CD4-positive, alpha-beta T cell treated with Interleukin-17A for 1 hour (primary cell): ENCODE data around the gene CISH.

Source experiments
- DNase-seq: peaks from one replicate; pipeline ENCODE4 v3.0.0-alpha.2; 2020

The CISH gene

GRCh38 chr3:50635066-50635465 lies 23.5 kb upstream of the CISH start:
- DNase-seq: no peak

DNA sequence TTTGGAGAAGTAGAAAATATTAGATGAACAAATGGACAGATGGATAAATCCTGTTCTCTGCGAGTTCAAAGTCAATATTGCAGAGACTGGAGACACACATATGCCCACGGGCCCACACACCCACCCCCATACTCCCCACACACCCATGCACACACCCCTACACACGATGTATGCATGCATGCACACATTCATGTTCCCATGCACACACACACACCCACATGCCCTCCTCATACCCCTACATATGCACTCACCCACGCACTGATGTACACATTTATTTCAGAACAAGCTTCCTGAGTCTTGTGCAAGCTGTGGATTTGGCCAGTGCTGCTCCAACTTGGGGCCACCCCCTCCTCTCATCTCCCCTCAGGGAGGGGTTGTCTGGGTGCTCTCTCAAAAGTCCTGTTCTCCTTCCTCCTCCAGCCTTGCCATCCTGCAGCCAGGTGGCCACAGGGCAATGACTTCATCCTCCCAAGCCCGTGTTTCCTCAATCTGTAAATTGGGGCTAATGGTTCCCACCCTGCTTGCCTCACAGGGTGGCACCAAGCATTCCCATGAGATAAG lies 21.7 kb upstream of the CISH start:
- no peak for DNase-seq

GRCh38 chr3:50632450-50632849 lies 20.9 kb upstream of the CISH start:
- no peak for DNase-seq

DNA sequence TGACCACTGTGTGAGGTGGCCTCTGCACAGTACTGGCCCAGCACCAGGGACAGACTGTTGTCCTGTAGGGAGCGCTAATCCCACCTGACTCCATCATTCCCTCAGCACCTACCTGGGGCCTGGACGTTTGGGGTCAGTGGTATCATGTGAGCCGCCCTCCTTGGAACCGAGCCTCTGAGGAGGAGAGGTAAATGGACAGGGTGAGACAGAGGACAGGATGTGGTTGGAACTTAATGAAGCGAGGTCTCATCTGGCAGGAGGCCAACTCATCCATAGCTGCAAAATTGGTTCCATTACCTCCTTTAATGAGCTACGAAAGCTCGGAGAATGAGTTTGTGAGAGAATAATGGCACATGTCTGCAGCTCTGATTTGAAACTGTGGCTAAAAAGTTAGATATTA lies 19.3 kb upstream of the CISH start:
- DNase-seq: no peak

GRCh38 chr3:50630394-50630793 lies 18.8 kb upstream of the CISH start:
- no peak for DNase-seq

DNA sequence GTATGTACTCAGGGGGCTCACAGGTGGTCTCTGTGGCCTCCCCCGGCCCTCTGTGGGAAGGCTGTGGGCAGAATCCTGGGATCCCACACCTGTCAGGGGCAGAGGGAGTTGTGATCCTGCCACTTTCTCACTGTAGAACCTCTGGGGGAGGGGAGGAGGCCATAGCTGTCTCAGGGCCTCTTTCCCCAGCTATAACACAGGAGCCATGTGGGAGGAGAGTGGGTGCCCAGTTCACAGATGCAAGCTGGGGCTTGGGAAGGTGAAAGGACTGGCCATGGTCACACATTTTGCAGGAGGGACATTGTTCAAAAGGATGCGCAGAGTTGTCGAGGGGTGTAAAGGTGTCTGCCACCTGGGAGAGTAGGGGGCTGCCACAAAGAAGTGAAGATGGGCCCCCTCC lies 17.0 kb upstream of the CISH start:
- DNase-seq: no peak

DNA sequence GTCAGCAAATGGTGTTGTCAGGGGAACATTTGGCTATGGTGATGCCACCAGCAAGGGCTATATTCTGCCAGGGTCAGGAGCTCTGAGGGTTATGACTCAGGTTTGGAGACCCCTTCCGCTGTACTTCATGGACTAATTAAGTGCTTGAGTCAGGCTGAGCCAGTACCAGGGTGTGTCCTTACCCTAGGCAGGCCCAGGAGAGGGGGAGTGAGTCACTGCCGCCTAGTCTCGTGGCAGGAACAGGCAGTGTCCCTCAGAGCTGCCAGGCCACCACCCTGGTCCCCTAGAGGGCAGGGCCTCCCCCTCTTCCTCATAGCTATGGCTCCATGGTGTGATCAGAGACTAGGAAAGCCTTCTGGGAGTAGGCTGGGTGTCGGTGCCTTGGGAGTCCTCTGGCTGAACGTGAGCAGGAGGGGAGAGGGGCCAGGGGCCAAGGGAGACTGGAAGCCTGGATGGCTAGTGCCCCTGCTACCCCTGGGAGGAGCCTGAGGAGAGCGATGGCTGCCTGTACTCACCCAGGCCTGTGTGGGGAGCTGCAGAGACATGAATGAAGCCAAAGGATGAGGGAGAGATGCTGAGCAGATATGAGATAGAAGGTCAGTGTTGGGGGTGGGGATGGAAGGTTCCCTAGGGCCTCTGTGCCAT lies 16.0 kb upstream of the CISH start:
- no peak for DNase-seq

- DNase-seq: no peak
Measured at GRCh38 chr3:50626401-50626800, 14.8 kb upstream of the CISH start.

DNA sequence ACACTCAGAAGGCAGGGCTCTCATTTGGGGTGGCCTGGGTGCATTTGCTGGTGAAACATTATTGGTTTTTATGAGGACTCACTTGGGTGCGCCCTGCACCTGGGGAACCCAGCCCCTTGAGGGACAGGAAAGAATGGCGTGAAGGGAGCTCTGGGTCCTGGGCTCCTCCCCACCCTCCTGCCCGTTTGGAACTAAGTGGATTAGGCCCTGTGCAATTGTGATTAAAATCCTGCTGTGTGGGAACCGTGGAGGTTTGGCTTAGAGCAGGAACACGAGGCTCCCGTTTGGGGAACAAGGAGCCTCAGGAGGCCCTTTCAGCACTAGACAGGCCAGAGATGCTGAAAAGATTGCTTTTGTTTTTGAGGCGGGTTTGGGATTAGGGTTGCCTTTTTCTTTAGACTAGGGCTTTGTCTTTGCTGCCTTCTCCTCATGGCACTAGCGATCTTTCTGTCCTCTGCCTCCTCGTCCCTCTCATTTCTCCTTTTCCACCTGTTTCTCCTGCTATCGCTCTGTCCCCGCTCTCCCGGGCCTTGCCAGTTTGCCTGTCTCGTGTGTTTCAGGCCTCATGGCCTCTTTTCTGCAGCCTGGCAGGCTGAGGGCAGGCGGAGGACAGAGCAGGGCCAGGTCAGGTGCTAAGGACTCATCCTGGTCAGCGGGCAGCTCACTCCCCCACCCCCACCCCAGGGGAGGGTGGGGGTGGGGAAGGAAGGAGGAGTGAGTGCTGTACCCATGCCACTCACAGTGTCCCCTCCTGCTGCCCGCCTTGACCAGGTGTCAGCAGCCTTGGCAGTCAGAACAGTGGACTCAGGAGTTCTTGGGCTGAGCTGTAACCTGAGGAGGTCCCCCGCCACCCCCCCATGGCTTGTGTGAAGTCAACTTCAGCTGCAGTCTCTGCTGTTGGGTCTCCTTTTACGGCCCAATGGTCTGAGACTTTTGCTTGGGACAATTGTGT lies 13.9 kb upstream of the CISH start:
- no peak for DNase-seq

DNA sequence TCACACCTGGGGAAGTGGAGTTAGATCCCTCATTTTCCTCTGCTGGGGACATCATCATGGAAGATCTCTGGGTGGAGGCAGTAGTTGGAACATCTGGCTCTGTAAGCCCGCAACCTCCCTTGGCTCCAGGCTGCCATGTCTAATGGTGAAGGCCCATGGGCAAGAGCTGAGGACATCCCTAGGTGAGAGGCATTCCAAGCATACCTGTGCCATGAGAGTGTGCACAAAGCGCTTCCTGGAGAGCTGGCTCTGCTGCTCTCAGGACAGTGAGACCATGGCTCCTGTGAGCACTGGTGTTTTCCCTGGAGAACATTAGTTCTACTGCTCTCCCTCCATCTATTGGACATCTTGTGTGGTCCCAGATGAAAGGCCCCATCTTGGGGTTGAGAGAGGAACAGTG lies 13.1 kb upstream of the CISH start:
- no peak for DNase-seq

DNA sequence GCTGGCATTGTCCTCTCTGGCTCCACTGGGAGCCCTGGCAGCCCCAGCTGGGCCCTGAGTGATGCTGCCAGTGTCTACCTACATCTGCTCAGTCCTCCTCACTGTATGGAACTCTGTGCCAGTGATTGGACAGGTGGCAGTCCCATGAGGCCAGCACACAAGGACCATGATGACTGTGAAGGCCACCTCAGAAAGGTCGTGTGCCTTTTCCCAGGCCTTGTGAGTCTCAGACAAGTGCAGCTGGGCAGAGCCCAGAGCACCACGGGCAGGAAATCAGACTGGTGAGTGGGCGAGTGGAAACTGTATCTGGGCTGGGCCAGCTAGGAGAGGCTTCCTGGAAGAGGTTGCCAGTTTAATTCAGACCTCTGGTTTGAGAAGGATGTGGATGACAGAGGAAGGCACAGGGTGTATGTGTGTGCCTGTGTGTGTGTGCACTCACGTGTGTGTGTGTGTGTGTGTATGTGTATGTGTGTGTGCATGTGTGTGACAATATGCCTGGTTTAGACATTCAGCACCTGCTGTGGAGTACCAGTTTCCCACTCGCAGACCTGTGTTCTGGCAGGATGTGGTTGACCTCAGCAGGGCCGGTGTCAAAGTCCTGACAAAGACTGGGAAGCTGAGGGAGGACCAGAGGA lies 12.4 kb upstream of the CISH start:
- DNase-seq: peak; percentile 62

GRCh38 chr3:50622881-50623280 lies 11.3 kb upstream of the CISH start:
- no peak for DNase-seq

DNA sequence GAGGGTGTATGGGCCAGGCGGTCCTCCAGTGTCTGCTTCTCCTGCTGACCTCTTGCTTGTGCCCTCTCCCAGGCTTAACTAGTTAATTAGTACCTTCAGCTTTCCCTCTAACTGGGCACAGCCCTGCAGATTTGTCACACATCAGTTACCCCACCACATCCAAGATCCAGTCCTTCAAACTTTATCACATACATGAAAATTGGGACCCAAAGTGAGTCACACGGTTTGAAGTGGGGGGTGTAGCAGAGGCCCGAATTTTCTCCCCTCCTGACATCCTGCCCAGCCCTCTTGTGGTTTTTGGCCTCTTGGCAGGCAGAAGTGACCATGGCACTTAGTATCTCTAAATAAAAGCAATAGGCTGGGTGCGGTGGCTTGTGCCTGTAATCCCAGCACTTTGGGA lies 9.2 kb upstream of the CISH start:
- DNase-seq: no peak

DNA sequence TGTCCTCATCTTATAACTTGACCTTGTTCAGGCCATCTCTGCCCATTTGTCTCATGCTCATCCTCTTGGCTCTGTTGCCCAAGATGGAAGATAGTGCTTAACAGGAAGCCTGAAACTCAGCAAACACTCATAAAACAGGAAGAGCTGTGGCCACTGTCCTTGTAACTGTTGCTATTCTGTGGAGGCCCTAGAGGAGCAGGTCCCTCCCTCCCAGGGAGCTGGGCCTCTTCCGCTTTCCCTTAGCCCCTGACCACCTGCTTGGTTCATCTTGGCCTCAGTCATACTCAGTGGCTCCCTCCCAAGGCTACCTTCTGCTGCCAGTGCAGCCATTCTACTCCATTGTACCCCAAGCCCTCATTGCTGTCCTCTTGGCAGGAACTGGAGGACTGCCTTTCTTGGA lies 8.8 kb upstream of the CISH start:
- no peak for DNase-seq

DNA sequence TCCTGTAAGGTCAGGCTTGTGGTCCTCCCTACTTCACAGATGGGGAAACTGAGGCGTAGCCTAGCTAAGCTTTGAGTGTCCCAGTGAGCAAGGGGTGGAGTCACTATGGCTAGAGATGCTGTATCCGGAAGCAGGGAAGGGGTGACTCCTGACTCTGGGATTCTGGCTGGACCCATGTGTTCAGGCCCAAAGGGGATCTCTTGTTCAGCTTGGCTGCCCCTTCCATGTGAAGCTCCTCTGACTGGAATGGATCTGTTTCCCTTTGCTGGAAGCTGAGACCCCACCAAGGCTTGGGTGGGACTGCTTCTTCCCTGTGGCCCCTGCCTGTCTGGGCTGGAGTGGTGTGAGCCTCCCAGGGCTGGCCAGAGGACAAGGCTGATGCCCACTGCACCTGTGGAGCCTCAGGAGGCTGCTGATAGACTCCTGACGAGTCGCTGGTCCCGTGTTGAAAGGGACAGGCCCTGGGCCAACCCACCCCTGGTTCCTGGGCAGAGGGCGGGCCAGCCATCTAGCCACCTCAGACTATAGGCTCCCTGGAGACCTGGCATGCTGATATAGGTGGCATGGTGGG lies 6.4 kb upstream of the CISH start:
- no peak for DNase-seq

DNA sequence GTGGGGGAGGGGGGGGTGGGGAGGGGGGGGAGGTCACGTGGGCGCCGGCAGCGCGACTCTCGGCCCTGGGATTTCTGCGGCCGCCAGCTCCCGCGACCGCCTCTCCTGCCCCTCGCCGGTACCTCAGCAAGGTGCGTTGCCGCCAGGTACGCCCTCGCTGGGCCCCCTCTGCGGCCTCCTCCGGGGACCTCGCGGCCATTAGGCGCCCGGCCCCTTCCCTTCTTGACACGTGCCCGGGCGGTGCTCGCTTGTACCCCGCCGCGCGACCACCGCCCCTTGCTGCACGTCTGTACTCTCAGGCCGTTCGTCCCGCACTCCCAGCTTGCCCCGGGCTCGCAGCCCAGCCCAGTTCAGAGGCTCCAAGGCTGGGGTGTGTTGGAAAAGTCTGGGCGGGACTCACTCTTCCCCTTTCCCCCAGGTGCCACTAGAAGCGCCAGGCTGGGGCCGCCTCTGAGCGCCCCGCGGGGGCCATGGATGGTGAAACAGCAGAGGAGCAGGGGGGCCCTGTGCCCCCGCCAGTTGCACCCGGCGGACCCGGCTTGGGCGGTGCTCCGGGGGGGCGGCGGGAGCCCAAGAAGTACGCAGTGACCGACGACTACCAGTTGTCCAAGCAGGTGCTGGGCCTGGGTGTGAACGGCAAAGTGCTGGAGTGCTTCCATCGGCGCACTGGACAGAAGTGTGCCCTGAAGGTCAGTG lies 5.7 kb upstream of the CISH start, which contains the start of gene MAPKAPK3:
Gene MAPKAPK3, plus strand, starts transcription at position 56 of the 696 bp plus-strand sequence. Its CDS starts 415 bp downstream, at position 471.
- peak; percentile 41 for DNase-seq

GRCh38 chr3:50616770-50617095 lies 5.2 kb upstream of the CISH start:
- peak; percentile 96 for DNase-seq

DNA sequence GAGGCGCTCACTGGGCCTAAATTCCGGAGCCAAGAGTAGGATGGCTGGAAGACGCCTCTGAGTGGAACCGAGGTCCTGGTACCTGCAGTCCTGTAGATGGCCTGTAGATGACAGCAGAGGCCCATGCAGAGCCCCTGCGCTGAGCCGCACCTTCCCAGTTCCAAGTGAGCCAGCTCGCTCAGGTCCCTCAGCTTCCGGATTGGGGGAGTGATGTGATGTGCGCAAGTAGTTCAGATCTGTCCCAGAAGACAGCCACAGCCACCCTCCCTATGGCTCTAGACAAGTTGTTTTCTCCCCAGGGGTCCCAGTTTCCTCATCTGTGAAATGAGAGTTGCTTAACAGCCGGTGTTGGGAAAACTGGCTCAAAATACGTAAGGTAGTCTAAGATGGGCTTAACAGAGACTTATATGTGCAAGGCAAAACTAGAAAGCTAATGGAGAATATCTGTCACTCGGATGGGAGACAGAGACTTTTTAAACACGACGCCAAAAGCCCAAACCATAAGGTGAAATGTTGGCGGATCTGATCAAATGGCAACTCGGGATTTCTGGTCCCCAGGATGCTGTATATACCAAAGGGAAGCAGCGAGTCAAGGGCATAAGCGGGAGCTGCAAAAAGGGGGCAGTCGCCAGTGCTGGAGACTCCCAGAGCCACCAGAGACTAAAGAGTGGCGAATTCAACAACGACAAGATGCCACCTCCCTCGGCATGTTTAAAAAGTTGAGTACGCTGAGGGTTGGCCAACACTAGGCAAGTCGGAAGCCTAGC lies 4.6 kb upstream of the CISH start:
- peak; percentile 86 for DNase-seq

DNA sequence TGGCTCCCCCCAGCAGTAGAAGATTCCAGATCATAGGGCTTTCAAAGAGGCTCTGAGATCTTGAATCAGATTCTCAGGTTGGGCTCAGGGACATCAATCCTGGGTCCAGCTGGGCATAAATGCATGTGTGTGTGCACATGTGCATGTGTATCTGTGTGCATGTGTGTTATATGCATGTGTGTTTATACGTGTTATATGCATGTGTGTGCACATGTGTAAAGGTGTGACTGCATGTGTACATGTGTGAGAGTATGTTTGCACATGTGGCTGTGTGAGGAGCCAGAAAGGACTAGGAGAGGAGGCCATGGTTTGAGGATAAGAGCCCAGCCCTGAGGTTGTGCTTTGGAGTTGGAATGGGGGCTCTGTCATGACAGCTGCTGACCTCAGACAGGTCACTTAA lies 3.6 kb upstream of the CISH start:
- DNase-seq: no peak

GRCh38 chr3:50612970-50613846 lies 1.6 kb upstream of the CISH start:
- DNase-seq: no peak
